Measurements from ENCODE around the gene PXMP2.

The PXMP2 gene

DNA sequence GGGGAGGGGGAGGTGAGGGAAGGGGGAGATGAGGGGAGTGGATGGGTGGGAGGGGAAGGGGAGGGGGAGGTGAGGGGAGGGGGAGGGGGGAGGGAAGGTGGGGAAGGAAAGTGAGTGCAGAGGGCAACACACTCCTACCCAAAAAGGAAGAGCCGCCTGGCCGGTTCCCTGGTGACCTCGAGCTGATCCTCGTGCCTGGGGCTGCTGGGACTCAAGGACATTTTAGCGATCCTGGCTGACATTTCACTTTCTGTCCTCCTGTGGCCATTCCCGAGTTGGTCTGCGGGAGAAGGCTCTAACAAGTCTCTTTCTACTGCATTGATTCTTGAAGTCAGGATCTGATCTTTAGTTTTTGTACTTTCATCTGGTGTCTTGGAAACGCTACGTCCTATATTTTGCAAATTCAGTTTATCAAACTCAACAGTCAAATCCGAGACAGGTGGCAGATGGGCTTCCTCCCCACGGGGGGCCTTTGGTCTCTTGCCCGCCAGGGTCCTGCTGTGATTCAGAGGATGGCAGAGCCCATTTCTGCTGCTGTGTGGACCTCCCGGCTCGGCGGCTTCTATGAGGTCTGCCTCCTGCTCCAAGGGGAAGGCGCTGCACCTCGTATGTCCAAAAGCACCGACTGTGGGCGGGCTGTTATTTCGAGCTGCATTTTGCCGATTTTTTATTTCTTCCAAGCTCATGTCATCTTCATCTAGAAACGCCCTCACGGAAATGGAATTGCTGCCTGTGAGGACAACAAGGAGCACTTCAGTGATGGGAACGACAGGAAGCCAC lies 42.3 kb downstream of the PXMP2 start:
- Mint-ChIP-seq H3K4me3 (no peak overlapping the region), H3K9me3 (no peaks in the 10 kb centered on the region), H3K27ac (no peak overlapping the region), H3K4me1 (ENCODE audit: low read depth) (peaks cover 1% of the 10 kb centered on the region), H3K36me3 (ENCODE audit: low read depth) (peaks cover 83% of the 10 kb centered on the region), H3K27me3 (ENCODE audit: low read depth) (no peaks in the 10 kb centered on the region)
- no peak for DNase-seq (ENCODE audit: low spot score)

DNA sequence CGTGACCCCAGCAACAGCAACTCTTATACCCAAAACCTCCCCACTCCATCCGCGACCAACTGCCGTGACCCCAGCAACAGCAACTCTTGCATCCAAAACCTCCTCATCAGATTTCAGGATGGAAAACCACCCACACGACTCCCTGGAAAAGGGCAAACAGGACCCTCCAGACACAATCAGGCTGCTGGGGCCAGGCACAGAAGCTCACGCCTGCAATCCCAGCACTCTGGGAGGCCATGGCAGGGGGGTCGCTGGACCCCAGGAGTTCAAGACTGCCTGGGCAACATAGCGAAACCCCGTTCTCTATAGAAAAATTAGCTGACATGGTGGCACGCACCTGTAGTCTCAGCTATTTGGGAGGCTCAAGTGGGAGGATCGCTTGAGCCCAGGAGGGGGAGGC lies 43.0 kb downstream of the PXMP2 start:
- H3K4me3 Mint-ChIP-seq = no peak overlapping the region
- peaks cover 1% of the 10 kb centered on the region for H3K4me1 Mint-ChIP-seq (ENCODE audit: low read depth)
- H3K27ac Mint-ChIP-seq = peak overlapping the region; percentile 38
- no peak for DNase-seq (ENCODE audit: low spot score)
- no peaks in the 10 kb centered on the region for H3K9me3 Mint-ChIP-seq
- H3K36me3 Mint-ChIP-seq (ENCODE audit: low read depth) = peaks cover 85% of the 10 kb centered on the region
- no peaks in the 10 kb centered on the region for H3K27me3 Mint-ChIP-seq (ENCODE audit: low read depth)

DNA sequence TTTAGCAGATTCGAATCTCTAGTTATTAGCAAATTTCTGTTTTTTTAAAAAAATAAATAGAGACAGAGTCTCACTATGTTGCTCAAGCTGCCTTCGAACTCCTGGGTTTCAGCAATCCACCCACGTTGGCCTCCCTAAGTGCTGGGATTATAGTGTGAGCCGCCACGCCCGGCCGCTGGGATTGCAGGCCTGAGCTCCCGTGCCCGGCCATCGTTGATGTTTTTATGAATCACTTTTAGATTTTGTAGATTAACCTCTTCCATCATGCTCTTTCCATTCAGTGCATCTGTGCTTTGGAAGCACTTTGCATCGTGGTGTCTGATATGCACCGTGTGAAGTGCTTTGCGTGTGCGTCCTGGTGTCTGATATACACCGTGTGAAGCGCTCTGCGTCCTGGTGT lies 44.2 kb downstream of the PXMP2 start:
- Mint-ChIP-seq H3K27ac (no peak overlapping the region), H3K4me3 (no peak overlapping the region), H3K9me3 (no peaks in the 10 kb centered on the region), H3K36me3 (ENCODE audit: low read depth) (peaks cover 82% of the 10 kb centered on the region), H3K4me1 (ENCODE audit: low read depth) (peaks cover 1% of the 10 kb centered on the region), H3K27me3 (ENCODE audit: low read depth) (no peaks in the 10 kb centered on the region)
- DNase-seq (ENCODE audit: low spot score) = no peak

- H3K9me3 Mint-ChIP-seq = no peaks in the 10 kb centered on the region
- H3K4me3 Mint-ChIP-seq = no peak overlapping the region
- H3K4me1 Mint-ChIP-seq (ENCODE audit: low read depth) = peaks cover 1% of the 10 kb centered on the region
- no peaks in the 10 kb centered on the region for H3K27me3 Mint-ChIP-seq (ENCODE audit: low read depth)
- DNase-seq (ENCODE audit: low spot score) = no peak
- H3K36me3 Mint-ChIP-seq (ENCODE audit: low read depth) = peaks cover 79% of the 10 kb centered on the region
- no peak overlapping the region for H3K27ac Mint-ChIP-seq
Measured at GRCh38 chr12:132734206-132734605, 46.8 kb downstream of the PXMP2 start.

DNA sequence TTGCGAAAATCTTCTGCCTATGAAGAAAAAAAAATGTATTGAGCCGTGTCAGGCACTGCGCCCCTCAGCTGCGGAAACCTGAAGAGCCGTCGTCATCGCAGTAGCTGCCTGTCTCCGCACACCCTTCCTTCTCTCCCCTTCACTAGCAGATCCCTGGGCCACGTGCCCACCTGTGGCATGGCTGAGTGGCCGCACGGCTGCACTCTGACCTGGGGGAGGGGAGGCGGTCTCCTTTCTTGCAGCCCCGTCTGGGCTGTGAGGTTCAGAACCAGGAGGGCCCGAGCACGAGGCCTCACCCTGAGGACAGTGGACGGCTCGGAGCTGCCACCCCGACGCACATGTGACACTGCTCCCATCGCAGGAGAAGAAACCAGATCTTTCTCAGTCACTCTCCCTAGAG lies 48.1 kb downstream of the PXMP2 start:
- peaks cover 79% of the 10 kb centered on the region for H3K36me3 Mint-ChIP-seq (ENCODE audit: low read depth)
- DNase-seq (ENCODE audit: low spot score) = no peak
- no peaks in the 10 kb centered on the region for H3K27me3 Mint-ChIP-seq (ENCODE audit: low read depth)
- no peak overlapping the region for H3K27ac Mint-ChIP-seq
- H3K9me3 Mint-ChIP-seq = no peaks in the 10 kb centered on the region
- H3K4me1 Mint-ChIP-seq (ENCODE audit: low read depth) = no peaks in the 10 kb centered on the region
- H3K4me3 Mint-ChIP-seq = no peak overlapping the region

DNA sequence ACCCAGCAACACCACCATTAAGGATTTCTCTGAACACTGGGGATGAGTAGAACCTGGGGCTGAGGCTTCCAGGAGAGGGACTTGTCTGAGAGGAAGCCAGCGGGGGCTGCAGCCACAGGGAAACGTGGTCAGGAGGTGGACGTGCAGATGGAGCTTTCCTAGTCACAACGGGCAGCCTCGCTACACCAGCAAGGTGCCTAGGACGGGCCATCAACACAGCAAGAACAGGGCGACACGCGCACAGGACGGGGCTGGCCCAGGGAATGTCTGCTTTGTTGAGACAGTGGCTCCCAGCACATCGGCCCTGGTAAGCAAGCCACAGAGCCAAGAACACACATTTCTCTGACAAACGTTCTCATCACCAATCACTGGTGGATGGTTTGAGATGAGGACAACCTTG lies 49.0 kb downstream of the PXMP2 start:
- peaks cover 79% of the 10 kb centered on the region for H3K36me3 Mint-ChIP-seq (ENCODE audit: low read depth)
- no peak overlapping the region for H3K27ac Mint-ChIP-seq
- H3K9me3 Mint-ChIP-seq = no peaks in the 10 kb centered on the region
- H3K27me3 Mint-ChIP-seq (ENCODE audit: low read depth) = no peaks in the 10 kb centered on the region
- no peak for DNase-seq (ENCODE audit: low spot score)
- no peak overlapping the region for H3K4me3 Mint-ChIP-seq
- no peaks in the 10 kb centered on the region for H3K4me1 Mint-ChIP-seq (ENCODE audit: low read depth)

- no peak for DNase-seq (ENCODE audit: low spot score)
- no peaks in the 10 kb centered on the region for H3K27me3 Mint-ChIP-seq (ENCODE audit: low read depth)
- no peaks in the 10 kb centered on the region for H3K9me3 Mint-ChIP-seq
- H3K4me1 Mint-ChIP-seq (ENCODE audit: low read depth) = no peaks in the 10 kb centered on the region
- H3K4me3 Mint-ChIP-seq = no peak overlapping the region
- no peak overlapping the region for H3K27ac Mint-ChIP-seq
- peaks cover 79% of the 10 kb centered on the region for H3K36me3 Mint-ChIP-seq (ENCODE audit: low read depth)
Measured at GRCh38 chr12:132736913-132737312, 49.5 kb downstream of the PXMP2 start.

- H3K4me1 Mint-ChIP-seq (ENCODE audit: low read depth) = no peaks in the 10 kb centered on the region
- DNase-seq (ENCODE audit: low spot score) = no peak
- H3K27me3 Mint-ChIP-seq (ENCODE audit: low read depth) = no peaks in the 10 kb centered on the region
- H3K9me3 Mint-ChIP-seq = no peaks in the 10 kb centered on the region
- no peak overlapping the region for H3K27ac Mint-ChIP-seq
- no peak overlapping the region for H3K4me3 Mint-ChIP-seq
- H3K36me3 Mint-ChIP-seq (ENCODE audit: low read depth) = peaks cover 76% of the 10 kb centered on the region
Measured at GRCh38 chr12:132739600-132740312, 52.4 kb downstream of the PXMP2 start.

DNA sequence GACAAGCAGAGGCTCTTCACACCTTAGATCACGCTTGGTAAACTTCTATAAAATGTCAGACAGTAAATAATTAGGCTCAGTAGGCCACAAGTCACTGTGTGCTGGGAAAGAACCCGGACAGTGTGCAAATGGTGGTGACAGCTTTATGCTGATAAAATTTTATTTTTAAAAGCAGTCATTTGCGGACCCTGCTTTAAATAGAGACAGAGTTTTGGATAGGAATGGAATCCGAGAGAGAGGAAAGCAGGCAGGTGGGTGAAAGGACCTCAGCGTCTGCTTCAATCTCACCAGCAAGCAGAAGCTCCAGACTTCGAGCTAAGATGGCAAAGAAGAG lies 52.9 kb downstream of the PXMP2 start:
- Mint-ChIP-seq H3K27ac (no peak overlapping the region), H3K9me3 (no peaks in the 10 kb centered on the region), H3K4me1 (ENCODE audit: low read depth) (no peaks in the 10 kb centered on the region), H3K4me3 (no peak overlapping the region), H3K27me3 (ENCODE audit: low read depth) (no peaks in the 10 kb centered on the region), H3K36me3 (ENCODE audit: low read depth) (peaks cover 76% of the 10 kb centered on the region)
- no peak for DNase-seq (ENCODE audit: low spot score)

DNA sequence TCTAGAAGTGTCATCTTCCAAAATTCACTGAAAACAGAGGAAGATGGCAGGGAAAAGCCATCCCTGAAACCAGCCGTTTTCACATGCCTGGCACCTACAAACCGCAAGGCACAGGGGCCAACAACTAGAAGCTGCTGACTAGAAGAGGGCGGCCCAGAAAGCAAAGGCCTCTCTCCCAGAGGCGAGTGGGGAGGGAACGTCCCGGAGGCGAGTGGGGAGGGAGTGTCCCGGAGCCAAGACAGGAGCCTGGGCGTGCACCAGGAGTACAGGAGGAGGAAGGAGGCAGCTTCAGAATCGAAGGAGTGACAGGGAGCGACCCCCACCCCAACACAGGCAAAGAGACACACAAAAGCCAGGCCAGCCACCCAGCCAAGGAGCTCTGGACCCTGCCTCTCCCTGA lies 53.3 kb downstream of the PXMP2 start:
- H3K36me3 Mint-ChIP-seq (ENCODE audit: low read depth) = peaks cover 74% of the 10 kb centered on the region
- H3K4me1 Mint-ChIP-seq (ENCODE audit: low read depth) = no peaks in the 10 kb centered on the region
- H3K27me3 Mint-ChIP-seq (ENCODE audit: low read depth) = no peaks in the 10 kb centered on the region
- H3K4me3 Mint-ChIP-seq = no peak overlapping the region
- no peak overlapping the region for H3K27ac Mint-ChIP-seq
- no peaks in the 10 kb centered on the region for H3K9me3 Mint-ChIP-seq
- DNase-seq (ENCODE audit: low spot score) = no peak

GRCh38 chr12:132741620-132742019 lies 54.2 kb downstream of the PXMP2 start:
- Mint-ChIP-seq H3K9me3 (no peaks in the 10 kb centered on the region), H3K27ac (no peak overlapping the region), H3K4me3 (no peak overlapping the region), H3K27me3 (ENCODE audit: low read depth) (no peaks in the 10 kb centered on the region), H3K36me3 (ENCODE audit: low read depth) (peaks cover 74% of the 10 kb centered on the region), H3K4me1 (ENCODE audit: low read depth) (no peaks in the 10 kb centered on the region)
- no peak for DNase-seq (ENCODE audit: low spot score)

DNA sequence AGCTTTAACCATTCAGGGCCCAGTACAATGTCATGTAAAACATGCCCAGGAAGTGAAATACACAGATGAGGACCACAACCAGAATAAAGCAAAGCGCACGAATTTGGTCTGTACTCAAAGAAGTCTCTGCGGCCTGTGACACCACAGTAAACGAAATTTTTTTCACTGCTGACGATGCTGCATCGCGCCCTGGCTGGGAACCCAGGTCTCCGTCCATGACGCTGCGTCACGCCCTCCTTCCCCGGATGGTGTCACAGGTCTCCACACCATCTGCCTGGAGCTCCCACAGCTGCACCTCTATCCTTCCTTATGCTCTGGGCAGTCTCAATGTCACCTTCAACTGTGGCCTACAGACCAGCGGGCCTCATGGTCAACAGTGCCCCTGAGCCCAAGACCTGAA lies 56.4 kb downstream of the PXMP2 start:
- no peak for DNase-seq (ENCODE audit: low spot score)
- Mint-ChIP-seq H3K27me3 (ENCODE audit: low read depth) (no peaks in the 10 kb centered on the region), H3K9me3 (no peaks in the 10 kb centered on the region), H3K36me3 (ENCODE audit: low read depth) (peaks cover 78% of the 10 kb centered on the region), H3K4me1 (ENCODE audit: low read depth) (no peaks in the 10 kb centered on the region), H3K4me3 (no peak overlapping the region), H3K27ac (no peak overlapping the region)

GRCh38 chr12:132746613-132747012 lies 59.2 kb downstream of the PXMP2 start:
- H3K4me1 Mint-ChIP-seq (ENCODE audit: low read depth) = no peaks in the 10 kb centered on the region
- no peaks in the 10 kb centered on the region for H3K9me3 Mint-ChIP-seq
- no peaks in the 10 kb centered on the region for H3K27me3 Mint-ChIP-seq (ENCODE audit: low read depth)
- DNase-seq (ENCODE audit: low spot score) = no peak
- H3K4me3 Mint-ChIP-seq = no peak overlapping the region
- no peak overlapping the region for H3K27ac Mint-ChIP-seq
- H3K36me3 Mint-ChIP-seq (ENCODE audit: low read depth) = peaks cover 66% of the 10 kb centered on the region

DNA sequence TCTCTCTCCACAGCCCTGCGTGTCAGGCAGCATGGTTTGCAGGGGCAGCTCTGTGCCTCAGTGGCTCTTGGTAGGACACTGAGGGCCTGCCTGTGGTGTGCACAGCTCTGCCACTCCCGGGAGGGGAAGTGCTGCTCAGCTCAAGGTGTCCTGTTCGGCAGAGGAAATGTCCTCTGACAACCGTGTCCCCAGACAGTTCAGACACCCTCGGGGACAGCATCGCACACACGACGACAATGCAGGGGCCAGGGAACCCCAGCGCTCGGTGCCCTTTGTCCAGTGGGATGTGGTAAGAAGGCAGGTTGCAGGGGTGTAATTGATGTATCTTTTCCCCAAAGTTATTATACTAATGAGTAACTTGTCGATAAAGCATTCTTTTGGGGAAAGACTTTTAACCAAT lies 60.0 kb downstream of the PXMP2 start:
- Mint-ChIP-seq H3K4me1 (ENCODE audit: low read depth) (no peaks in the 10 kb centered on the region), H3K27me3 (ENCODE audit: low read depth) (no peaks in the 10 kb centered on the region), H3K36me3 (ENCODE audit: low read depth) (peaks cover 60% of the 10 kb centered on the region), H3K4me3 (no peak overlapping the region), H3K27ac (no peak overlapping the region), H3K9me3 (no peaks in the 10 kb centered on the region)
- DNase-seq (ENCODE audit: low spot score) = no peak

- no peak for DNase-seq (ENCODE audit: low spot score)
- H3K27me3 Mint-ChIP-seq (ENCODE audit: low read depth) = no peaks in the 10 kb centered on the region
- peaks cover 58% of the 10 kb centered on the region for H3K36me3 Mint-ChIP-seq (ENCODE audit: low read depth)
- no peaks in the 10 kb centered on the region for H3K9me3 Mint-ChIP-seq
- no peak overlapping the region for H3K27ac Mint-ChIP-seq
- H3K4me3 Mint-ChIP-seq = no peak overlapping the region
- no peaks in the 10 kb centered on the region for H3K4me1 Mint-ChIP-seq (ENCODE audit: low read depth)
Measured at GRCh38 chr12:132747896-132748295, 60.5 kb downstream of the PXMP2 start.

All from T-helper 2 cell treated with Interferon-gamma antibody and Interleukin-4, amounts not matched to agents 5 μg/mL and 100 μg/mL, for 36 hours (primary cell).